Ishikawa (cell line): ENCODE results near the gene MRPS15.

Experiments
- RAD21 ChIP-seq: IDR thresholded peaks from 2 replicates; pipeline ENCODE4 v1.6.1; 2012; ENCODE audit warnings: low read depth
- TAF1 ChIP-seq: IDR thresholded peaks from 2 replicates; pipeline ENCODE4 v1.6.1; 2012; ENCODE audit warnings: low read depth, mild to moderate bottlenecking

DNA sequence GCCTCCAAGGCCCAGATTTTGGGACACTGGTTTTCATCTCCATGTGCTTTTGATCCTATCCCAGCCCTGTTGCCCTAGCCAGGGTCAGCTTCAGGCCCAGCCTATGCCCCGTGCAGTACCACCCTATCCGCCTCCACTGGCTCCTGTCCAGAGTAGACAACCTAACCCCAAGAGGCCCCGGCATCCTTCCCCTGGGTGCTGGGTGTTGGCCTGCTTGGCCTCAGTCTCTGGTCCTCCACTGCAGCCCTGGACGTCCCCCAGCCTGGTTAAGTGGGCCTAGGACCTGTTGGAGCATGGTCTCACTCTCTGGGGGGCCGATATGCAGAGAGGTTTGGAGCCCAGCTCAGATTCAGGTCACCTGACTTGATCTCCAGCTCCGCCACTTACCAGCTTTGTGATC lies 16.9 kb upstream of the MRPS15 start:
- TF ChIP-seq RAD21 (no peak), TAF1 (no peak)
